Myocyte (in vitro differentiated cells): ENCODE data around the gene VLDLR. TPM values are rescaled to one million over a fixed set of nuclear protein-coding genes. Genes with fewer than 3 reads are reported as not detected.
"Not testable (repeated sequence)": the region's sequence is repeated elsewhere in the genome, so short reads cannot be mapped to it uniquely, and the experiment has no call there.

Experiments used
- DNase-seq: peaks from one replicate; pipeline ENCODE4 v3.0.0-alpha.2; 2012; ENCODE audit warnings: low read depth
- total RNA-seq: library from RNA; depleted of rRNA; stranded (reverse); fragments of >200 nt; gene quantifications from 2 replicates; pipeline ENCODE4 v1.2.3, GENCODE V29; 2014

VLDLR gene
- total RNA-seq, 1 donor from 2014 or later, result 13.9 TPM

DNA sequence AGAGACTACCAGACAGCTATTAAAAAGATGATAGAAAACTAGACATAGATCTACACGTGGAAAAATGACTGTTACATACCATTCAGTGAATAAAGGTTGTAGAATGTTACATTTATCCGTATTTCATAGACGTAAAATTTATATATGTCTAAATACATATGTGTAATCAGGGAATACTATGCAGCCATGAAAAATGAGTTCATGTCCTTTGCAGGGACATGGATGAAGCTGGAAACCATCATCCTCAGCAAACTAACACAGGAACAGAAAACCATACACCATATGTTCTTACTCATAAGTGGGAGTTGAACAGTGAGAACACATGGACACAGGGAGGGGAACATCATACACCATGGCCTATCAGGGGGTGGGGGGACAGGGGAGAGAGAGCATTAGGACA is 85.7 kb downstream of the VLDLR start:
- not testable (repeated sequence) for DNase-seq

Other genes starting within 250 kb of the VLDLR start
- not detected in 2 replicates for gene KCNV2, start 95.7 kb downstream of the VLDLR start, total RNA-seq
- gene PUM3, start 222.3 kb downstream of the VLDLR start, total RNA-seq, result 37.9 and 45.2 TPM in 2 replicates